Activated CD8-positive, alpha-beta memory T cell treated with anti-CD3 and anti-CD28 coated beads, Interleukin-2, amount 50 U/mL, for 4 hours (primary cell): Measurements from ENCODE around the gene KPNB1.

ENCODE experiments used
- DNase-seq: peaks from one replicate; pipeline ENCODE4 v3.0.0-alpha.2; 2020

The KPNB1 gene

GRCh38 chr17:47714773-47715396, 65.2 kb downstream of the KPNB1 start:
- DNase-seq = no peak

- DNase-seq = no peak
Observed at GRCh38 chr17:47715669-47716325, 66.1 kb downstream of the KPNB1 start.

DNA sequence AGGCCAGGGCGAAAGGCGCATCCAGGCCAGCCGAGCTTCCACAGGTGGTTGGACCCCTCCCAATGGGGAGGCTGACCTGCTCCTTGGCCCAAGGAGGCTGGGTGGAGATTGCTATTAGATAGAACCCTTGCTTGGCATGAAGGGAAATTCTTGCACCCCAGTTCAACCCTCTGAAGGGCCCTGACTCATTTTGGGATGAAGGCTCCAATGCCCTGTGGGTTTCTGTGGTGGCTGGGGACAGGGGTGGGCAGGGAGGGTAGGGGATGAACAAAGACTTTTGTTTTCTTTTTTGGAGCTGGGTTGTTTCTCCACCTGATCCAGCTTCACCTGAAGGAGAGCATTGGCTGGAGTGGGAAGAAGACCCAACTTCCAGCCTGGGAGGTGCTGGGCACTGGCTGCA, 66.7 kb downstream of the KPNB1 start:
- no peak for DNase-seq

DNA sequence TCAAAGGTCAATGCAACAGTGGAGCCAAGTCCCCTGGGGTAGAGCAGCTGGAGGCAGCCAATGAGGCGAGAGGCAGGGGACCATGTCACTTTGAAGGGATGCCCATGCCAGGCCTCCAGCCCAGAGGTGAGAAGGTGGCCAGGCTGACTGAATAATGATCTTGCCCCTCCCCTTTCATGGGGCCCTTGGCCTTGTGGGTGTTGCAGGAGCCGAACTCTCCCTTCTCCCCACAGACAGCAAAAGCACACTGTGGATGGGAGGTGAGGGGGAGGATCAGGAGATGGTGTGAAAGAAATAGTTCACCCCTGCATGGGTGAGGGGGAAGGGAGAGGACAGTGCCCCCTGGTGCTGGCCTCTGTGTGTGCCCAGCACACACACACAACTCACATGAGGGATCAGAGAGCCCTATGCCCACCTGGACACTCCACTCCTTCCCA, 67.6 kb downstream of the KPNB1 start:
- DNase-seq = no peak

- no peak for DNase-seq
Observed at GRCh38 chr17:47717979-47718621, 68.4 kb downstream of the KPNB1 start.

- no peak for DNase-seq
Observed at GRCh38 chr17:47718634-47719405, 69.1 kb downstream of the KPNB1 start.

GRCh38 chr17:47719411-47720152, 69.9 kb downstream of the KPNB1 start:
- peak; percentile 71 for DNase-seq

- DNase-seq = no peak
Observed at GRCh38 chr17:47720196-47720595, 70.5 kb downstream of the KPNB1 start.

GRCh38 chr17:47720754-47721533, 71.2 kb downstream of the KPNB1 start:
- DNase-seq = peak; percentile 98

DNA sequence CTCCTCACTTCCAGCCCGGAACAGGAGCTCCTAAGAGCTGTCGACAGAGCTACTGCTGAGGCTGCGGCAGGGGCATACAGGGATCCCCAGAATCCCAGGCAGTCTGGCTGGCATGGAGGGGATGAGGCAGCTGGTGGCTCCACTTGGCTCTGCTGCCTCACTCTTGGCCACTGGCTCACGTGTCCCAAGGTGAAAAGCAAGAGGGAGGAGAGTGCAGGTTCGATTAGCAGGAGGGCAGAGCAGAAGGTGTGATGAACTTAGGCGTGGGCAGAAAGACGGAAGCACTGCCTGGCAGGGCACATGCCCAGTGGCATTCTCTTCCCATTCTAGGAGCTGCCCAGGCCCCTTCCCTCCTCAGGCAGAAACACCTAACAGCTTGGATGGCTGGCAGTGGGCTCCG, 72.0 kb downstream of the KPNB1 start:
- DNase-seq = no peak

- no peak for DNase-seq
Observed at GRCh38 chr17:47724705-47725104, 75.0 kb downstream of the KPNB1 start.

DNA sequence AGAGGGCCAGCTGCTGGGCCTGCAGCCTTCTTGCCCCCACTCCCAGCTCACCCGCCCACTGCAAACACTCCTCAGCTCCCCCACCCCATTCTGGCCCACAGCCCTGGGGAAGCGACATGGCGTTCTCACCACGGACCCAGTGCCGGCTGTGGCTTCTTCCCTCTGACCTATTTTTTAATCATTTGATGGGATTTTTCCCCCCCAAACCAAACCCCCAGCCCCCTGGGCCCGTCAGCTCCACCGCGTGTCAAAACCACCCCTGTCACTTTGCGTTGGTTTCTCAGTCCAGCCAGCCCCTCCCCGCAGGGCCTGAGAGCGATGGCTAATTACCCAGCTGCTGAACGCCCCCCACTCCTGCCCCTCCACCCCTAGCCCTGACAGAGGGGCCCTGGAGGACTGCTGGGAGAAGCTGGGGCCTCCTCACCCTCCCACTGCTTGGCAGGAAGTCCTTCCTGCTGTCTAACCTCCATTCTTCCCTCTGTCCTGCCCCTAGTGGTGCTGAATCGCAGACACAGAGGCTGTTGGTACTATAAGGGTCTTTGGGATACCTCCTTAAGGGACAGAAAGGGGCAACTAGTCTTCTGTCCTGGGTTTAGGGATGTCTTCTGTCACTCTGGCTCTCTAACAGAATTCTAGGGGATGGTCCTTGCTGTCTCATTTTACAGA, 75.9 kb downstream of the KPNB1 start:
- DNase-seq = no peak

DNA sequence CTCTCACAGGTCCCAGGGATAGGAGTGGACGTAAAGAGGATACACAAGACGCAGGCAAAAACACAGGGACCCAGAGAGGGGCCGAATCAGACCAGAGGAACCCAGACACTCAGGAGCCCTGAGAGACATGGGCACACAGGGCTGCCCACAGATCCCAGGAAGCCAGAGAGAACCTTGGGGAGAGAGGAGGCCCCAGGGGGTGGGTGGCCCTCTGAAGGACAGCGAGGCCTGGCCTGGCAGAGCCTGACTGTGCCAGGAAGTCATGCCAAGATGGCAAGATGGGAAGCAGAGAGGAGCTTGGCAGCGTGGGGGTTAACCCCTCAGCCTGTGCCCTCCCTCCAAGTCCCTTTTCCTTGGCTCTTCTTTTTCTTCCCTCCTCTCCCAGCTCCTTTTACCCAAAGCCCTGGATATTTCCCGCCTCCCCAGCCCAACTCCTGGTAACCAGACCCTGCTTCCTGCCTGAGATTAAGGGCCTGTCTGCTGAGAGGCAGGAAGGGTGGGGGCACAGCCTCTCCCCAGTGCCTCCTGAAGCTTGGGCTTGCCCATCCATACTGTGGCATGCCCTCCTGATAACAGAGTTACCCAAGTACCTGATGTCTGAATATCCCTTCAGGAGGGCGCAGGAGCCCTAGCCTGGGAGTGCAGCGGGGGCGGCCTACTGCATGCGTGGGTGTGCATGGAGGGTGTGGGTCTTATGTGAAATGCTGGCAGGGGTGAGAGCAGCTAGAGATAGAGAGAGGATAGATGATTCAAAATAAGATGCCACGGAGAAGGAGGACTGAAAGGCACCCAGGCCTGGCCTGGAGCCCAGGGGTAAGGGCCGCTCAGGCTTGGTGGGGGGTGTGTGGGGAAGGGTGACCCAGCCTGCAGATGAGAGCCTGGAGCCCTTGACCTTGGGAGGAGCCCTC, 77.3 kb downstream of the KPNB1 start:
- DNase-seq = no peak

DNA sequence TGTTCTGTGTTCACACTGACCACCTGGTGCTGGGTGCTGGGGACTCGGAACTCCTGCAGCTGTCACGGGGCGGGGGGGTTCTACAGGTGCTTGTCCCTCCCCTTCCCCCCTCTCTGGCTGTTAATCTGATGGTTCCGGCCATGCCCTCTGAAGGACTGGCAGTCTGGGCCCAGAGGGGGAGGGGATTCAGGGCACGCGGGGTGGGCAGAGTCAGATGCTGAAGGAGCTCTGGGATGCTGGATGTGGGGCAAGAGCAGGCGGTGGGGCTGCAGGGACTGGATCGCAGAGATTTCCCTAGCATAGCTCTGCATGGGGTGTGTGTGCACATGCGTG, 78.0 kb downstream of the KPNB1 start:
- no peak for DNase-seq

DNA sequence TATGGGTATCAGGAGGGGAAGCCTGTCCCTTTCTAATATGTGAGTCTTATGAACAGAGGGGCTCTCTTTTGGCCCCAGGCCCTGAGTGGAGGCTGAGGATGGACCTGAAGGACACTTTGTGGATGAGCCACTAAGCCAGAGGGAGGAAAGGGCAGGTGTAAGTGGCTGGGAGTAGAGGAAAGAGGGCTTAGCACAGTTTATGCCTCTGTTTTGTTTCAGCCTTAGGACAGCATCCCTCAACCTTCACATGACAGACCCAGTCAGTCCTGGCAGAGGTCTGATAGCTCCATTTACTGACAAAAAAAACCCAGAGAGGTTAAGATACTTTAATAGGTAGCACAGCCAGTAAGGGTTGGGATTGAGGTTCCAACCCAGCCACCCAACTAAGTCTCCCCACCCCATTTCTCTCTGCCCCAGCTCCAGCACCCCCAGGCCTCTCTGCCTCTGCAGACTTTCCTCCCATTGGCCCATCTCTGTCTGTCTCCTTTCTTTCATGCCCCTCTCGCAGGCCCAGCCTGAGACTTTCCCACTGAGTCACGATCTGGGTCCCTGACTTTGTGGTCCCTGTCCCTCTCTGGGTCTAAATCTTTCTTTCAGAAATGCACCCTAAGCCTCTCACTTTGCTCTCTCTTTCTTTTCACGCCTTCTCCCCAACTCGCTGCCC, 78.6 kb downstream of the KPNB1 start:
- DNase-seq = no peak

DNA sequence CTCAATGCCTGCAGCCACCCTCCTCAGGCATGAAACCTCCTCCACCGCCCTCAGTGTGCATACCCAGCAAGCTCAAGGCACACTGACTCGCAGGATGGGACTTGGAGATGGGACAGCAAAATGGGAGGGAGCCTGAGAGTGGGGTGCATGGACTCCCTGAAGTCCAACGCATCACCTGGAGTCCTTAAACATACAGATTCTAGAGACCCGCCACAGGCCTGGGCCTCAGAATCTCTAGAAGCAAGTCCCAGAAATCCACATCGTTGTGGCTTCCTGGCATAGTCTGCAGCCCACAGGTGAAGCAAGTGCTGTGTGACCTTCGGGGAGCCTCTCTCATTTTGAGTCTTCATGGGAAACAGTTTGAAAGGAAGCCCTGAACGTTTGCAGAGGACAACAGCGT, 79.8 kb downstream of the KPNB1 start:
- DNase-seq = no peak

GRCh38 chr17:47730681-47731080, 81.0 kb downstream of the KPNB1 start:
- DNase-seq = no peak

- no peak for DNase-seq
Observed at GRCh38 chr17:47731396-47731795, 81.7 kb downstream of the KPNB1 start.

DNA sequence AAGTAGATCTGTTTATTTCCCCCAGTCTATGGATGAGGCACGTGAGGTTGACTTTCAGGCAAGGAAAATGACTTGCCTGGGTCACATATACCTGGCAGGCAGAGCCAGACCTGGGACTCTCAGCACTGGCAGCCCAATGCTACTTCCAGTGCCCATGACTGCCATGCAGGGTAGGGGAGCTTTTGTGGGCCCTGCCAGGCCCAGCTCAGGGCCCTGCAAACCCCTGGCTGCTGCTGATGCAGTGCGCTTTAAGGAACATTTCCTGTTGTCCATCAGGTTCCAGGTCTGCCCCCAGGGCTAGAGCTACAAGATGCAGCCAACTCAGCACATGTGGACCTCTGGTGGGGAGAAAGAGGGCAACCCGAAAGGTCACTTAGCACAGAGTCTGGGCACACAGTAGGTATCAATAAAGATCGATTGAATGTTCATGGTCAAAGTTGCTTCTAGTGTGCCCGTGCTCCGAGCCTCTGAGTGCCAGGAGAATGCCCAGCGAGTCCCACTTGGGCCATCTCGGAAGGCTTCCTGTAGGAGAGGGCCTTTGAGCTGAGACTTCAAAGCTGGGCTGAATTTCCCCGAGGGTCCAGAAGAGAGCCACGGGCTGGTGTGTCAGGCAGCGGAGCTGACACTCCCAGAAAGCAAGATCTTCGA, 82.8 kb downstream of the KPNB1 start:
- DNase-seq = peak; percentile 19
